Mononuclear cell (primary cell): Measurements from ENCODE around the gene HSPBAP1. TPM values are rescaled to one million over a fixed set of nuclear protein-coding genes. Genes with fewer than 3 reads are reported as not detected.

Experiments
- H3K27me3 ChIP-seq: 2 replicates; pipeline ENCODE4 v1.6.0; 2011; ENCODE audit warnings: low read length, control low read depth; ENCODE audit not compliant: insufficient read depth
- H3K4me1 ChIP-seq: 2 replicates; pipeline ENCODE4 v1.5.1; 2011; ENCODE audit warnings: mild to moderate bottlenecking, low read length, control low read depth; ENCODE audit not compliant: insufficient read depth
- H3K4me3 ChIP-seq: 2 replicates; pipeline ENCODE4 v1.5.1; 2011; ENCODE audit warnings: mild to moderate bottlenecking, low read length, moderate library complexity
- H3K9me3 ChIP-seq: 2 replicates; pipeline ENCODE4 v1.5.1; 2011; ENCODE audit warnings: low read depth, mild to moderate bottlenecking, control low read depth, low read length
- total RNA-seq: library from RNA; depleted of rRNA; stranded (reverse); fragments of >200 nt; gene quantifications from one replicate; pipeline ENCODE4 v1.2.3, GENCODE V29; 2012

Gene HSPBAP1
- total RNA-seq, 1 donor, result 12.9 TPM

DNA sequence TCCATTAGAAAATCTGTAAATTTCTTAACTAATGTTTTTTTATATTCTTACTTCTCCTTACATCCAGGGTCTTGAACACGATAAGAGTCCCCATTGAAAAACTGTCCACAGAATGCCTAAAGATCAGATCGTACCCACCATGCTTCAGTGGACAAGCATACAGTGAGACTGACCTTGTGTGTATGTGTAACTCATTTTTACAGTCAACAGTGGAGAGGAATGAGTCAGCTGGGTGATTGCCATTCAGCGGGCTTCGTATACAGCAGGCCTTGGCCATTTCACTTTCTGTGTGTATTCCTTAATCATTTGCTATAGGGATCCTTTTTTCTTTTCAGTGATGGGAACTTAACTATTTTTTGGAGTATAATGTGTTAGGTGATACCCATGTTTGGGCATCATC, 102.4 kb downstream of the HSPBAP1 start:
- Histone ChIP-seq H3K27me3 (no peaks in the 10 kb centered on the region), H3K9me3 (no peaks in the 10 kb centered on the region), H3K4me3 (no peak overlapping the region), H3K4me1 (peaks cover 24% of the 10 kb centered on the region)

DNA sequence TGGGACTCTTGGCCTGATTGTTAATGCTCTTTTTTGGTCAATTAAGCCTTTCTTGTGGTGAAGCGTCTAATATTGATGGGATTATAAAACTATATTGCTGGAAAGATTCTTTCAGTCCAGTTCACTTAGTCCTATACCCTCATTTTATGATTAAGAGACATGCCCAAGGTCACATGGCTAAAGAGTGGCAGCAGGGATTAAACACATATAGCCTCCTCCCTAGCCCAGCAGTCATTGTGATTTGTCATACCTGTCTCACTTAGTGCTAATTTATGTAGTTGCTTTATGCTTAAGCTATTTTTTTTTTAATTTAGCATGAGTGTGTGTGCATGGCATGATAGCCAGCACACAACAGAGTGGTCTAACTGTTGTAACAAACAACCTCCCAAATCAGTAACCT, 103.5 kb downstream of the HSPBAP1 start:
- peaks cover 21% of the 10 kb centered on the region for H3K4me1 ChIP-seq
- no peaks in the 10 kb centered on the region for H3K9me3 ChIP-seq
- no peaks in the 10 kb centered on the region for H3K27me3 ChIP-seq
- no peak overlapping the region for H3K4me3 ChIP-seq

Other genes with a start within 250 kb of the HSPBAP1 start
- 25.6 TPM for gene PARP9, start 229.5 kb downstream of the HSPBAP1 start, total RNA-seq
- 26.7 TPM for gene DTX3L, start 229.5 kb downstream of the HSPBAP1 start, total RNA-seq
- 44.4 TPM for gene PARP15, start 216.2 kb downstream of the HSPBAP1 start, total RNA-seq
- 120 TPM for gene PARP14, start 113.0 kb downstream of the HSPBAP1 start, total RNA-seq
- gene SLC49A4, start 1.2 kb upstream of the HSPBAP1 start, total RNA-seq, result 27.5 TPM
- gene SEMA5B, start 233.9 kb upstream of the HSPBAP1 start, total RNA-seq, result not detected